Mesodermal cell (in vitro differentiated cells): ENCODE measurements around the gene ARNT2.
"Not testable (repeated sequence)": the region's sequence is repeated elsewhere in the genome, so short reads cannot be mapped to it uniquely, and the experiment has no call there.

Source experiments
- H3K27ac ChIP-seq: 2 replicates; pipeline ENCODE4 v1.7.0; 2013; ENCODE audit warnings: mild to moderate bottlenecking, low read depth, low read length, moderate library complexity; ENCODE audit not compliant: severe bottlenecking
- H3K36me3 ChIP-seq: 2 replicates; pipeline ENCODE4 v1.7.1; 2013; ENCODE audit warnings: mild to moderate bottlenecking, low read length, moderate library complexity; ENCODE audit not compliant: control insufficient read depth, insufficient read depth
- H3K4me1 ChIP-seq: one replicate; pipeline ENCODE4 v1.7.1; 2013; ENCODE audit warnings: mild to moderate bottlenecking, low read length; ENCODE audit not compliant: insufficient read depth, control insufficient read depth, poor library complexity, severe bottlenecking
- H3K4me3 ChIP-seq: 2 replicates; pipeline ENCODE4 v1.7.0; 2013; ENCODE audit warnings: low read length, control low read depth, mild to moderate bottlenecking; ENCODE audit not compliant: insufficient read depth, poor library complexity, severe bottlenecking; ENCODE audit errors: extremely low read depth
- H3K9me3 ChIP-seq: 2 replicates; pipeline ENCODE4 v1.7.1; 2013; ENCODE audit warnings: mild to moderate bottlenecking, low read length, moderate library complexity; ENCODE audit not compliant: control insufficient read depth
- WGBS, 2 experiments: methylation state at CpG; one replicate each; pipeline ENCODE4 v1.1.5; 2013; ENCODE audit warnings: missing lambda C conversion rate in 2 of 2; ENCODE audit not compliant: insufficient coverage in 2 of 2; 5-methylcytosine and 5-hydroxymethylcytosine counted together

The ARNT2 gene

GRCh38 chr15:80501476-80501875 lies 97.3 kb downstream of the ARNT2 start:
- Histone ChIP-seq H3K4me3 (no peak overlapping the region), H3K4me1 (no peaks in the 10 kb centered on the region), H3K9me3 (peaks cover 5% of the 10 kb centered on the region), H3K36me3 (no peaks in the 10 kb centered on the region), H3K27ac (no peak overlapping the region)
- WGBS, 2 experiments = 77 to 88% methylated on average over 5 to 8 of the region's 8 CpGs

- 90 to 91% methylated on average over 2 to 3 of the region's 3 CpGs for WGBS, 2 experiments
- H3K4me3 ChIP-seq = no peak overlapping the region
- H3K4me1 ChIP-seq = peaks cover 8% of the 10 kb centered on the region
- peaks cover 5% of the 10 kb centered on the region for H3K9me3 ChIP-seq
- H3K36me3 ChIP-seq = no peaks in the 10 kb centered on the region
- H3K27ac ChIP-seq = no peak overlapping the region
These were observed 98.6 kb downstream of the ARNT2 start for GRCh38 chr15:80502782-80503181.

- Histone ChIP-seq H3K27ac (no peak overlapping the region), H3K9me3 (peaks cover 5% of the 10 kb centered on the region), H3K36me3 (no peaks in the 10 kb centered on the region), H3K4me1 (peaks cover 8% of the 10 kb centered on the region), H3K4me3 (no peak overlapping the region)
- 92 to 97% methylated on average over 8 to 11 of the region's 11 CpGs for WGBS, 2 experiments
These were observed 99.3 kb downstream of the ARNT2 start for GRCh38 chr15:80503319-80503952.

DNA sequence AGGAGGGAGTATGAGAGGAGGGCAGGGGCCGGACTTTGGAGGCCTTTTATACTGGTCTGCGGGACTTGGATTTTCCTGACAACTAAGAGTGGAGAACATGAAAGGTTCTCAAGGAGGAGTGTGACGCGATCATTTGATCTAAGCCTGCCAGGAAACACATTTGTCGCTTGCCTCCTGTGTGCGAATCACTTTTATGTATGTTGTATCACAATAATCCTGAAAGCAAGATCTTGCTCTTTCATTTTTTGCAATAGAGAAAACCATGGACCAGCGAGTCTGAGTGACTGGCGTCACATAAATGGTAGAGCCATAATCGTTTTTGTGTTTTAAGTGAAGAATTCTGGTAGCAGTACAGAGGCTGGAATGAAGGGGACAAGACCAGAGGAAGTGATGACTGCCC lies 100.7 kb downstream of the ARNT2 start:
- peaks cover 5% of the 10 kb centered on the region for H3K9me3 ChIP-seq
- H3K4me1 ChIP-seq = peaks cover 8% of the 10 kb centered on the region
- H3K27ac ChIP-seq = no peak overlapping the region
- H3K4me3 ChIP-seq = no peak overlapping the region
- 86 to 98% methylated on average over 7 to 8 of the region's 9 CpGs for WGBS, 2 experiments
- no peaks in the 10 kb centered on the region for H3K36me3 ChIP-seq

DNA sequence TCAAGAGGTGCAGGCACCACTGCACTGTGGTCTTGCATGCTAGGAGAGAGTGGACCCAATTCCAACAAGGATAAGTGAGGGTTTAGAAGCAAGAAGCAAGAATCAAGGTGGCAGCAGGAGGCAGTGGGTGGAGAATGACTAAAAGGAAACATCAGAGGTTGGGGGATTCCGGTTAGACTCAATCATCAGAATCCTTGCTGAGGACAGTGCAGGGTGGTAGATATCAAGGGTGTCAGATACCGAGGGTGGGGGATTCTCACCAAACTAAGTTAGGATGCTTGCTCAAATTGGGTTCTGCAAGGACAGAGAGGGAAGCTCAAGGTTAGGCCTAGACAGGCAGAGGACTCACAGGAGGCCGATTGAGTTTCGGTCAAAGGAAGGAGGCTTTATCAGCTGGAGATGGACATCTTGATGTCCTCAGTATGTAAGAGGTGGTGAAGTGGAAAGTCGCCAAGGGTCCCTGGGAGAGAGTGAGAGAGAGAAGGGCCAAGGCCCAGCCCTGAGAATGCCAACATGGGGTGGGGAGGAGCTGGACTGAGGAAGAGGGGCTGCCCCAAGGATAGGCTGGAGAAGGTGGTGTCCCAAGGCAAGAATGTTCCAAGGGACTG lies 102.2 kb downstream of the ARNT2 start:
- H3K36me3 ChIP-seq = no peaks in the 10 kb centered on the region
- 84 to 86% methylated on average over 5 of the region's 5 CpGs for WGBS, 2 experiments
- no peak overlapping the region for H3K27ac ChIP-seq
- no peak overlapping the region for H3K4me3 ChIP-seq
- H3K4me1 ChIP-seq = peaks cover 8% of the 10 kb centered on the region
- peaks cover 5% of the 10 kb centered on the region for H3K9me3 ChIP-seq

GRCh38 chr15:80507131-80507530 lies 102.9 kb downstream of the ARNT2 start:
- Histone ChIP-seq H3K36me3 (no peaks in the 10 kb centered on the region), H3K27ac (no peak overlapping the region), H3K4me1 (peaks cover 8% of the 10 kb centered on the region), H3K4me3 (no peak overlapping the region), H3K9me3 (peaks cover 5% of the 10 kb centered on the region)
- 86 to 89% methylated on average over 4 to 5 of the region's 5 CpGs for WGBS, 2 experiments

DNA sequence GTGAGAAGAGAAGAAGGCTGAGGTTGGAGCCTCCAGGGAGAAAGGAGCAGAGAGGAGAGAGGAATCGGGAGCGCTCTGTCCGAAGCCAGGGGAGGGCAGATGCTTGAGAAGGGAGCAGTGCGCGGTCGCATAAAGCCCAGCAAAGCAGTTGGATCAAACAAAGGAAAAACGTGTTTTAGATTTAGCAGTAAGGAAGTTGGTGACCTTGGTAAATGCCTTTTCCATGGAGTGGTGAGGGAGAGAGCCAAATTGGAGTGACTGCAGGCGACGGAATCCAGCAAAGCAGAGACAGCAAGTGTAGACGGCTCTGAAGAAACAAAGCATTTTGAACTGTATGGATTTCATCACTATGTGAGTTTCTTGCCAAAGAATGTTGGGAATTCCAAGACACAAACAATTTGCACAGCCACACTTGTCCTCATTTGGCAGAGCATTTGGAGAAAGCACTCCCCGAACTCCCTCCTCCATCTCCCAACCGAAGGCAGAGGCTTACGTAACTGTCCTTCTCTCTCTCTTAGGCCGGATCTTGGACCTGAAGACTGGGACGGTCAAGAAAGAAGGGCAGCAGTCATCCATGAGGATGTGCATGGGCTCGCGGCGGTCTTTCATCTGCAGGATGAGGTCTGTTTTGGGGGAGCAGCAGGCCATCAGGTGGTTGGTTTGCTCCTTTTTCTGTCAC lies 103.6 kb downstream of the ARNT2 start:
- 87 to 91% methylated on average over 13 to 16 of the region's 18 CpGs for WGBS, 2 experiments
- no peak overlapping the region for H3K4me3 ChIP-seq

GRCh38 chr15:80508783-80509182 lies 104.6 kb downstream of the ARNT2 start:
- peaks cover 5% of the 10 kb centered on the region for H3K9me3 ChIP-seq
- H3K4me3 ChIP-seq = no peak overlapping the region
- H3K36me3 ChIP-seq = no peaks in the 10 kb centered on the region
- 67 to 72% methylated on average over 3 of the region's 4 CpGs for WGBS, 2 experiments
- no peak overlapping the region for H3K27ac ChIP-seq
- H3K4me1 ChIP-seq = peaks cover 8% of the 10 kb centered on the region

More for the DNA sequence above, 103.6 kb downstream of the ARNT2 start:
- H3K36me3 ChIP-seq = no peaks in the 10 kb centered on the region
- peaks cover 8% of the 10 kb centered on the region for H3K4me1 ChIP-seq
- peaks cover 5% of the 10 kb centered on the region for H3K9me3 ChIP-seq
- H3K27ac ChIP-seq = no peak overlapping the region

DNA sequence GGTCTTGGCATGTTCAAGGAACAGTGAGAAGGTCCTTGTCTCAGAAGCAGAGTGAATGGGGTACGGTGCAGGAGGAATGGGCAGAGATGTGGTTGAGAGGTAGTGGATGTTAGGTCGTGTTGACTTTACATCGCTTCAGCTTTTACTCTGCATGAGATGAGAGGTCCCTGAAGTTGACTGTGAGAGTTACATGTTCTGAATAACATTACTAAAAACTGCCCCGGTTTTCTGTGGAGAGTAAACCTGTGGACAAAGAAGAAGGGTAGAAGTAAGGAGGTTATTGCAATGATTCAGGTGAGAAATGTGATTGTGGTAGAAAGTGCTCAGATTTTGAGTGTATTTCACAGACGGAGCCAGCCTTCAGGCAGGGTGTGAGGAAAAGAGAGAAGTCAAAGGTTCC lies 105.6 kb downstream of the ARNT2 start:
- 95 to 100% methylated on average over 5 of the region's 5 CpGs for WGBS, 2 experiments

DNA sequence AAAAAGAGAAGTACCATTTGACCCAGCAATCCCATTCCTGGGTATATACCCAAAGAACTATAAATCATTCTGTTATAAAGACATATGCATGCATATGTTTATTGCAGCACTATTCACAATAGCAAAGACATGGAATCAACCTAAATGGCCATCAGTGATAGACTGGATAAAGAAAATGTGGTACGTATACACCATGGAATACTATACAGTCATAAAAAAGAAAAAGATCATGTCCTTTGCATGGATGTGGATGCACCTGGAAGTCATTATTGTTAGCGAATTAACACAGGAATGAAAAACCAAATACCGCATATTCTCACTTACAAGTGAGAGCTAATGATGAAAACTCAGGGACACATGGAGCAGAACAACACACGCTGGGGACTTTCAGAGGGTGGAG lies 106.8 kb downstream of the ARNT2 start:
- not testable (repeated sequence) for H3K4me1 ChIP-seq

More for the DNA sequence above, 105.6 kb downstream of the ARNT2 start:
- Histone ChIP-seq H3K27ac (no peak overlapping the region), H3K4me3 (no peak overlapping the region), H3K36me3 (no peaks in the 10 kb centered on the region), H3K9me3 (peaks cover 5% of the 10 kb centered on the region), H3K4me1 (peaks cover 8% of the 10 kb centered on the region)

More for the DNA sequence above, 106.8 kb downstream of the ARNT2 start:
- H3K9me3 ChIP-seq, H3K27ac ChIP-seq, H3K4me3 ChIP-seq, H3K36me3 ChIP-seq: not testable (repeated sequence)
- 100% methylated on average over 2 of the region's 4 CpGs; no CpG with 5 or more reads in 1 of the 2 experiments for WGBS, 2 experiments
